ENCODE results near the gene SAFB. TPM values are rescaled to one million over a fixed set of nuclear protein-coding genes. Genes with fewer than 3 reads are reported as not detected.

SAFB gene
- total RNA-seq, 4 donors from 2014 or later, result 39.7 to 73.6 (median 65.2) TPM

GRCh38 chr19:5672708-5673459 lies 50.0 kb downstream of the SAFB start:
- no peaks in the 10 kb centered on the region for H3K9me3 ChIP-seq
- H3K4me3 ChIP-seq, result no peak overlapping the region
- no peak for TF ChIP-seq CTCF (IDR thresholded peaks at IDR 0.05)
- no peak for TF ChIP-seq POLR2A (IDR thresholded peaks at IDR 0.05)
- no peak for TF ChIP-seq EP300 (IDR thresholded peaks at IDR 0.05)
- TF ChIP-seq POLR2AphosphoS5 (IDR thresholded peaks at IDR 0.05), result no peak
- no peaks in the 10 kb centered on the region for H3K27me3 ChIP-seq
- ATAC-seq, result no peak
- 86 to 95% methylated on average over 4 to 7 of the region's 13 CpGs for WGBS, 2 donors (ENCODE audit: low coverage in 1 of 2)
- peaks cover 0 to 42% of the 10 kb centered on the region in 2 donors for H3K36me3 ChIP-seq
- H3K27ac ChIP-seq, result no peak overlapping the region
- H3K4me1 ChIP-seq, result no peaks in the 10 kb centered on the region

- Histone ChIP-seq H3K27me3 (no peaks in the 10 kb centered on the region), H3K27ac (no peak overlapping the region), H3K9me3 (no peaks in the 10 kb centered on the region), H3K4me1 (peaks cover 0 to 9% (median 0%) of the 10 kb centered on the region in 3 donors), H3K36me3 (peaks cover 0 to 42% of the 10 kb centered on the region in 2 donors), H3K4me3 (no peak overlapping the region)
- no peak for ATAC-seq
- 100% methylated on average over 1 of the region's 1 CpG for WGBS, 2 donors (ENCODE audit: low coverage in 1 of 2)
- TF ChIP-seq CTCF (IDR thresholded peaks at IDR 0.05) (no peak), POLR2A (IDR thresholded peaks at IDR 0.05) (no peak), EP300 (IDR thresholded peaks at IDR 0.05) (no peak), POLR2AphosphoS5 (IDR thresholded peaks at IDR 0.05) (no peak)
These were observed 50.9 kb downstream of the SAFB start for GRCh38 chr19:5673752-5674151.

- Histone ChIP-seq H3K27me3 (no peaks in the 10 kb centered on the region), H3K9me3 (no peaks in the 10 kb centered on the region), H3K4me3 (no peak overlapping the region), H3K36me3 (peaks cover 0 to 36% of the 10 kb centered on the region in 2 donors), H3K27ac (no peak overlapping the region), H3K4me1 (peaks cover 0 to 18% (median 8%) of the 10 kb centered on the region in 3 donors)
- WGBS, 2 donors (ENCODE audit: low coverage in 1 of 2), result 90% methylated on average over 2 of the region's 5 CpGs; no CpG with 5 or more reads in 1 of the 2 donors
- TF ChIP-seq EP300 (IDR thresholded peaks at IDR 0.05), result no peak
- TF ChIP-seq POLR2AphosphoS5 (IDR thresholded peaks at IDR 0.05), result no peak
- no peak for TF ChIP-seq CTCF (IDR thresholded peaks at IDR 0.05)
- TF ChIP-seq POLR2A (IDR thresholded peaks at IDR 0.05), result no peak
- no peak for ATAC-seq
These were observed 51.8 kb downstream of the SAFB start for GRCh38 chr19:5674714-5675113.

GRCh38 chr19:5676105-5676771 lies 53.4 kb downstream of the SAFB start:
- Histone ChIP-seq H3K4me3 (no peak overlapping the region), H3K36me3 (peaks cover 0 to 28% of the 10 kb centered on the region in 2 donors), H3K27ac (no peak overlapping the region), H3K4me1 (peaks cover 0 to 25% (median 12%) of the 10 kb centered on the region in 3 donors), H3K27me3 (no peaks in the 10 kb centered on the region), H3K9me3 (no peaks in the 10 kb centered on the region)
- 42% methylated on average over 5 of the region's 17 CpGs; no CpG with 5 or more reads in 1 of the 2 donors for WGBS, 2 donors (ENCODE audit: low coverage in 1 of 2)
- no peak for TF ChIP-seq POLR2AphosphoS5 (IDR thresholded peaks at IDR 0.05)
- no peak for TF ChIP-seq EP300 (IDR thresholded peaks at IDR 0.05)
- TF ChIP-seq POLR2A (IDR thresholded peaks at IDR 0.05), result no peak
- TF ChIP-seq CTCF (IDR thresholded peaks at IDR 0.05), result no peak
- no peak for ATAC-seq

Data from gastroesophageal sphincter (tissue), 4 donors.